ENCODE measurements around the gene PTGS1. TPM values are rescaled to one million over a fixed set of nuclear protein-coding genes. Genes with fewer than 3 reads are reported as not detected.

The PTGS1 gene
- polyA plus RNA-seq, 2 of the 4 experiments (the other 2 are of a cell fraction) = 0.49 to 1.0 TPM

DNA sequence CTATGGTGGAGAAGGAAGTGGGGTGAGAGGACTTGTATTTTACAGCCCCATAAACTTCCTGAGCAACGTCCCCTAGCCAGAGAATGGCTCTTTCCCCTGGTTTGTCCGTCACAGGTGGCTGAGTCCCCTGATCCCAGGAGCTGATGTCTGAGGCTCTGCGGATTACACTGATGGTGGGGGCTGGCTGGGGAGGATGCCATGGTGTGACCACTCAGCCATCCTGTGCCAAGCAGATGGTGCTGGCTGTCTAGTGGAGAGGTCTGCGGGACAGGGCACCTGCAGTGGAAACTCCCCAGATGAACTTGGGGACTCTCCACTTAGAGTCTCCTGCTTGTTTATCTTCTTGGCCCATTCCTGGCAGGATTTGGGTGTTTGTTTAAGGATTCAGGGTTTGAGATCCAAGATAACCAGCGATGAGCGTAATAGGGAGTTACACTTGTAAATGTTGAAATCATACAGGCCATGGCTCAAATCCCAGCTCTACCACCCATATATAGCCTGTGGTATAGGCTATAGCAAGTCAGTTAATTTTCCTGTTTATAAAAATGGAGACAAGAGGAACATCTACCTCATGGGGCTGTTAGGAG is 4.7 kb upstream of the PTGS1 start:
- H3K27ac ChIP-seq = no peak overlapping the region
- CTCF ChIA-PET = interaction anchor here (0.7 to 7.1 kb wide), 6 partner anchors 15 to 361 kb away, joined by 3 to 44 read pairs (median 6); no protein-coding TSS in a partner anchor
- no peak for TF ChIP-seq JUNB (IDR thresholded peaks at IDR 0.05)
- TF ChIP-seq GATA3 (IDR thresholded peaks at IDR 0.05; ENCODE audit: borderline replicate concordance) = peak; percentile 60
- POLR2A ChIA-PET = no interaction called here
- H3K4me1 ChIP-seq = peaks cover 7% of the 10 kb centered on the region; the same call in 1 of the 3 replicates
- no peak overlapping the region for H3K4me3 ChIP-seq
- DNase-seq (ENCODE audit: low read depth in 1 of 2, low spot score in 1 of 2) (no peak), ATAC-seq (peak in 1 of 2 experiments; percentile 25; a peak in 1 of 6 replicates), FAIRE-seq (no peak)
- no peaks in the 10 kb centered on the region for H3K9me3 ChIP-seq
- WGBS (ENCODE audit: missing lambda C conversion rate) = 58% methylated on average over 6 of the region's 6 CpGs
- 0 out of 3 replicates have a peak overlapping the region, but pooled peaks have one; percentile 15 for H3K4me2 ChIP-seq

DNA sequence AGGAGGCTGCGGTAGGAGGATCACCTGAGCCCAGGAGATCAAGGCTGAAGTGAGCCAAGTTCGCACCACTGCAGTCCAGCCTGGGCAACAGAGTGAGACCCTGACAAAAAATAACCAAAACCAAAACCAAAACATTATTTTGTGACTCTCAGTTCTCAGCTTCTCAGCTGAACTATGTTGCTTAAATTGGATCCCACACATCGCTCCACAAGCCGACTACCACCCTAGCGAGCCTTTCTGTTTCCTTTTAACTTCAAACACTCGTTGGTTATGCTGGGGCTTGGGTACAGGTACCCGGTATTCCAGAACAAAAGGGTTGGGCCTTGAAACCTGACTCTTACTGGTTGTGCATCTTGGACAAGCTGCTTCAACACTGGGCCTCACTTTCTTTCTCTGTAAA is 3.8 kb upstream of the PTGS1 start:
- no peak for DNase-seq (ENCODE audit: low read depth in 1 of 2, low spot score in 1 of 2)
- Histone ChIP-seq H3K4me1 (0 out of 3 replicates have a peak, but pooled peaks cover 6% of the 10 kb centered on the region), H3K4me2 (no peak overlapping the region), H3K9me3 (no peaks in the 10 kb centered on the region), H3K27ac (no peak overlapping the region), H3K4me3 (no peak overlapping the region)
- WGBS (ENCODE audit: missing lambda C conversion rate) = 87% methylated on average over 7 of the region's 7 CpGs
- no peak for ATAC-seq
- CTCF ChIA-PET = interaction anchor here (0.7 to 7.1 kb wide), 5 partner anchors 16 to 270 kb away, joined by 3 to 44 read pairs (median 6); no protein-coding TSS in a partner anchor
- no peak for TF ChIP-seq MAFK (IDR thresholded peaks at IDR 0.05; ENCODE audit: partially characterized antibody)
- TF ChIP-seq, protein P1, sequence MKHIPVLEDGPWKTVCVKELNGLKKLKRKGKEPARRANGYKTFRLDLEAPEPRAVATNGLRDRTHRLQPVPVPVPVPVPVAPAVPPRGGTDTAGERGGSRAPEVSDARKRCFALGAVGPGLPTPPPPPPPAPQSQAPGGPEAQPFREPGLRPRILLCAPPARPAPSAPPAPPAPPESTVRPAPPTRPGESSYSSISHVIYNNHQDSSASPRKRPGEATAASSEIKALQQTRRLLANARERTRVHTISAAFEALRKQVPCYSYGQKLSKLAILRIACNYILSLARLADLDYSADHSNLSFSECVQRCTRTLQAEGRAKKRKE (CRISPR knock-in tag; IDR thresholded peaks at IDR 0.05; ENCODE audit: low read depth) = no peak
- TF ChIP-seq CBX2 (IDR thresholded peaks at IDR 0.05; ENCODE audit: borderline replicate concordance, low read depth) = no peak
- TF ChIP-seq ZNF302 (CRISPR knock-in tag; IDR thresholded peaks at IDR 0.05) = no peak
- TF ChIP-seq CHD2 (IDR thresholded peaks at IDR 0.05; ENCODE audit: low read length, partially characterized antibody) = no peak
- no peak for TF ChIP-seq FOSB (CRISPR knock-in tag; IDR thresholded peaks at IDR 0.05)
- no peak for TF ChIP-seq MYC (IDR thresholded peaks at IDR 0.05; ENCODE audit: borderline replicate concordance, low read length)
- TF ChIP-seq RFX5 (IDR thresholded peaks at IDR 0.05) = no peak
- POLR2A ChIA-PET = no interaction called here
- no peak for FAIRE-seq

DNA sequence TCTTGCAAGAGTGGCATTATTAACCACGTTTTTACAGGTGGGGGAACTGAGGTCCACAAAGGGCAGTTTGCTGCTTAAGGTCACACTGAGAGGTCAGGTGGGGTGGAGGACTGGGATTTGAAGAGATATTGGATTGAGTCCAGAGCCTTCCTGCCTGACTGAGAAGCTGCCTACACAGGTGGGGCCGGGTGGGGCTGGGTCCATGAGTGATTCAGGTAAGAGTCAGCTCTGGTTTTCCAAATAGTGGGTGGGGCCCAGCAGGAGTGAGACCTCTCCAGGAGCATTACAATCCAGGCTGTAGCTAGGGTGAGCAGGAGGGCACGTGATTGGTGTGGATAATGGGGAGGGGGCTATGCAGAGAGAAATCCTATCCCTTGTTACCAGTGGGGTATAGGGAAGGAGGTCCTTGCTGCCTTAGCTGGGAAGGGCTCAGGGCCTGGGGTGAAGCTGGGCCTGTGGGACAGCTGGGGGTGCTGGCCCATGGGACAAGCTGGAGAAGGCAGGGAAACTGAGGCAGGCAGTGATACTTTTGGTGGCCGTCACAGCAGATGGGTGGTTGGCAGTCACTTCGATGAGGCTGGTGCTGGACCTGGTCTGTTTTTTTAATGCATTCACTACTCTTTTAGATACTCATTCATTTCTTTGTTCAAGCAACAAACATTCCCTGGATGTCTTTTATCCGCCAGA is 2.9 kb upstream of the PTGS1 start:
- no peak for FAIRE-seq
- no peak overlapping the region for H3K27ac ChIP-seq
- POLR2A ChIA-PET = no interaction called here

DNA sequence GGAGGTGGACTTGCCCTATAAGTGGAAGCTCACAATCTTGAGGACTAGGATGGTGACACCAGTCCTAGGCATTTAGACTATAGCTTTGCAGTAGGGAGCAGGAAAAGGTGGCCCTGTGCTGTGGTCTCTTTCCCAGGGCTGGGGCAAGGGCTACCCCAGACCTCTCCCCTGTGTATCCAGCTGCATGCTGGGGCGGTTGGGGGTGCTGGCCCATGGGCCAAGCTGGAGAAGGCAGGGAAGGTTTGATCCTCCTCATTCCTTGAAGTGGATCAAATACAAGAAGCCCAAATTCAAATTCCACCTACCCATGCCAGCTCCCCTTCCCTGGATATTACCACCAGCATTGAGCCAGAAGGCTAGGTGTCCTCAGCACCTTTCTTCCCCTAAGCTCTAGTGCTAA is 2.2 kb upstream of the PTGS1 start:
- TF ChIP-seq GATA3 (IDR thresholded peaks at IDR 0.05; ENCODE audit: borderline replicate concordance) (no peak), CEBPB (IDR thresholded peaks at IDR 0.05) (no peak), RNF2 (IDR thresholded peaks at IDR 0.05; ENCODE audit: borderline replicate concordance, low read depth) (no peak), TFCP2L1 (CRISPR knock-in tag; IDR thresholded peaks at IDR 0.05) (no peak), CHD4 (IDR thresholded peaks at IDR 0.05; ENCODE audit: borderline replicate concordance) (no peak), FOXS1 (CRISPR knock-in tag; IDR thresholded peaks at IDR 0.05) (no peak), TP53 (CRISPR knock-in tag; IDR thresholded peaks at IDR 0.05) (no peak), POLR2A (IDR thresholded peaks at IDR 0.05; ENCODE audit: low read length) (no peak)
- TF ChIP-seq, protein P2, sequence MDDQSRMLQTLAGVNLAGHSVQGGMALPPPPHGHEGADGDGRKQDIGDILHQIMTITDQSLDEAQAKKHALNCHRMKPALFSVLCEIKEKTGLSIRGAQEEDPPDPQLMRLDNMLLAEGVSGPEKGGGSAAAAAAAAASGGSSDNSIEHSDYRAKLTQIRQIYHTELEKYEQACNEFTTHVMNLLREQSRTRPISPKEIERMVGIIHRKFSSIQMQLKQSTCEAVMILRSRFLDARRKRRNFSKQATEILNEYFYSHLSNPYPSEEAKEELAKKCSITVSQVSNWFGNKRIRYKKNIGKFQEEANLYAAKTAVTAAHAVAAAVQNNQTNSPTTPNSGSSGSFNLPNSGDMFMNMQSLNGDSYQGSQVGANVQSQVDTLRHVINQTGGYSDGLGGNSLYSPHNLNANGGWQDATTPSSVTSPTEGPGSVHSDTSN (IDR thresholded peaks at IDR 0.05) = no peak
- ChIA-PET POLR2A (no interaction called here), CTCF (interaction anchor here (0.6 to 7.1 kb wide), 5 partner anchors 12 to 1067 kb away, joined by 3 to 44 read pairs (median 4); no protein-coding TSS in a partner anchor)
- H3K4me1 ChIP-seq = 0 out of 3 replicates have a peak, but pooled peaks cover 6% of the 10 kb centered on the region
- no peaks in the 10 kb centered on the region for H3K9me3 ChIP-seq
- no peak overlapping the region for H3K4me3 ChIP-seq
- ATAC-seq = no peak
- DNase-seq (ENCODE audit: low read depth in 1 of 2, low spot score in 1 of 2) = no peak
- 75% methylated on average over 1 of the region's 1 CpG for WGBS (ENCODE audit: missing lambda C conversion rate)
- no peak for FAIRE-seq
- H3K4me2 ChIP-seq = no peak overlapping the region
- no peak overlapping the region for H3K27ac ChIP-seq

More for the DNA sequence above, 2.9 kb upstream of the PTGS1 start:
- WGBS (ENCODE audit: missing lambda C conversion rate) = 70% methylated on average over 6 of the region's 6 CpGs
- CTCF ChIA-PET = interaction anchor here (0.6 to 7.1 kb wide), 7 partner anchors 11 to 1066 kb away, joined by 3 to 44 read pairs (median 4); no protein-coding TSS in a partner anchor
- Histone ChIP-seq H3K4me1 (0 out of 3 replicates have a peak, but pooled peaks cover 6% of the 10 kb centered on the region), H3K9me3 (no peaks in the 10 kb centered on the region), H3K4me3 (no peak overlapping the region), H3K4me2 (no peak overlapping the region)
- no peak for TF ChIP-seq NPAS2 (CRISPR knock-in tag; IDR thresholded peaks at IDR 0.05; ENCODE audit: borderline replicate concordance)
- no peak for TF ChIP-seq RARB (CRISPR knock-in tag; IDR thresholded peaks at IDR 0.05)
- TF ChIP-seq HOXB5 (CRISPR knock-in tag; IDR thresholded peaks at IDR 0.05) = no peak
- TF ChIP-seq MAZ (IDR thresholded peaks at IDR 0.05; ENCODE audit: borderline replicate concordance, low read depth, low read length) = no peak
- no peak for TF ChIP-seq BHLHE40 (IDR thresholded peaks at IDR 0.05; ENCODE audit: low read depth, low read length)
- no peak for TF ChIP-seq FOXS1 (CRISPR knock-in tag; IDR thresholded peaks at IDR 0.05)
- TF ChIP-seq FOSL2 (IDR thresholded peaks at IDR 0.05) = no peak
- TF ChIP-seq FOSL2 (CRISPR knock-in tag; IDR thresholded peaks at IDR 0.05) = no peak
- no peak for TF ChIP-seq RNF2 (IDR thresholded peaks at IDR 0.05; ENCODE audit: borderline replicate concordance, low read depth)
- no peak for TF ChIP-seq TP53 (CRISPR knock-in tag; IDR thresholded peaks at IDR 0.05)
- no peak for TF ChIP-seq EP300 (IDR thresholded peaks at IDR 0.05)
- TF ChIP-seq EHMT2 (IDR thresholded peaks at IDR 0.05; ENCODE audit: low read depth) = no peak
- TF ChIP-seq RCOR1 (IDR thresholded peaks at IDR 0.05; ENCODE audit: low read depth, low read length) = no peak
- DNase-seq (ENCODE audit: low read depth in 1 of 2, low spot score in 1 of 2) (no peak), ATAC-seq (no peak)
